Panc1 (cell line): ENCODE data around the gene NUP153. TPM values are rescaled to one million over a fixed set of nuclear protein-coding genes. Genes with fewer than 3 reads are reported as not detected.
A peak's percentile ranks its signal among the peaks of the same experiment; 100 is the strongest.

Experiments used
- ATAC-seq: fragments of 200-7000 bp; cut with Tn5 transposase; 2 replicates; pipeline ENCODE4 v1.9.1; 2020; ENCODE audit warnings: mild to moderate bottlenecking, moderate library complexity
- BruUV-seq: library from RNA; stranded (reverse); fragments of 400-500 nt; replicated peaks from 2 replicates; lab custom pipeline; 2021; lab: Mats Ljungman, UMichigan
- CTCF ChIA-PET: fragments of 300-600 bp; sonication (Branson Sonifier 250); formaldehyde crosslinking; loops from one replicate; lab custom pipeline; 2022; ENCODE audit warnings: antibody characterized with exemption; lab: Charles Lee
- POLR2A ChIA-PET: fragments of 300-600 bp; sonication (Branson Sonifier 250); formaldehyde crosslinking; loops from one replicate; lab custom pipeline; 2022; ENCODE audit warnings: antibody characterized with exemption; lab: Charles Lee
- DNase-seq: peaks from one replicate; pipeline ENCODE4 v3.0.0-alpha.2; 2010; ENCODE audit warnings: low read depth, low spot score
- H3K27ac ChIP-seq: 2 replicates; pipeline ENCODE4 v1.5.1; 2011; ENCODE audit warnings: mild to moderate bottlenecking, low read length, inconsistent platforms
- H3K27me3 ChIP-seq: fragments of 200-500 bp; sonication (Bioruptor generic); 2 replicates; pipeline ENCODE4 v1.6.0; 2014; ENCODE audit warnings: low read length, inconsistent platforms; ENCODE audit not compliant: control insufficient read depth, insufficient read depth
- H3K36me3 ChIP-seq: fragments of 200-500 bp; sonication (Bioruptor generic); 2 replicates; pipeline ENCODE4 v1.5.1; 2014; ENCODE audit warnings: inconsistent platforms, mild to moderate bottlenecking, low read length, moderate library complexity; ENCODE audit not compliant: control insufficient read depth, insufficient read depth
- H3K4me1 ChIP-seq: 2 replicates; pipeline ENCODE4 v1.5.1; 2011; ENCODE audit warnings: inconsistent platforms, mild to moderate bottlenecking, low read length, moderate library complexity; ENCODE audit not compliant: control insufficient read depth, insufficient read depth
- H3K4me3 ChIP-seq, 2 experiments: 2 replicates each; pipeline ENCODE4 v1.5.1; 2011 to 2012; ENCODE audit warnings: low read depth in 2 of 2, low read length in 2 of 2, mild to moderate bottlenecking in 2 of 2, inconsistent platforms in 1 of 2, moderate library complexity in 1 of 2
- H3K9me3 ChIP-seq: fragments of 200-500 bp; sonication (Bioruptor generic); 2 replicates; pipeline ENCODE4 v1.5.1; 2014; ENCODE audit warnings: low read depth, mild to moderate bottlenecking, inconsistent platforms, low read length, moderate library complexity; ENCODE audit not compliant: control insufficient read depth, insufficient read depth
- POLR2AphosphoS5 ChIP-seq: IDR thresholded peaks from 2 replicates; pipeline ENCODE4 v1.6.1; 2012; ENCODE audit warnings: mild to moderate bottlenecking, low read depth, low read length, moderate library complexity
- SIN3A ChIP-seq: IDR thresholded peaks from 2 replicates; pipeline ENCODE4 v1.6.1; 2012; ENCODE audit warnings: low read depth, mild to moderate bottlenecking, low read length, moderate library complexity, borderline replicate concordance; ENCODE audit not compliant: insufficient read depth
- TCF7L2 ChIP-seq: IDR thresholded peaks from 2 replicates; pipeline ENCODE4 v1.6.1; 2011; ENCODE audit warnings: mild to moderate bottlenecking, low read depth, low read length, inconsistent platforms
- in situ Hi-C: cut with HindIII; loops from 2 replicates; pipeline ENCODE4 v1.10.0; 2016; ENCODE audit warnings: low sequenced_read_pairs, low pct_unique_long_range_greater_than_20kb
- intact Hi-C: fragments of 100-400 bp; cut with micrococcal nuclease; formaldehyde crosslinking; loops from one replicate; pipeline ENCODE4 v1.10.0; 2022; ENCODE audit not compliant: unreplicated experiment
- total RNA-seq: library from RNA; stranded (reverse); gene quantifications from one replicate; pipeline ENCODE4 v1.2.1, GENCODE V29; 2021; ENCODE audit not compliant: unreplicated experiment
- TF ChIP-seq, protein P1 (sequence below): fragments of 450-650 bp; IDR thresholded peaks from 2 replicates; pipeline ENCODE4 v1.5.1; 2017; ENCODE audit warnings: mild to moderate bottlenecking
- TF ChIP-seq, protein P2 (sequence below), 2 experiments: IDR thresholded peaks; 2 replicates each; pipeline ENCODE4 v1.6.1; 2011 to 2012; ENCODE audit warnings: low read depth in 2 of 2, control low read depth in 1 of 2, low read length in 1 of 2, mild to moderate bottlenecking in 1 of 2, moderate library complexity in 1 of 2; ENCODE audit not compliant: insufficient read depth in 1 of 2

The NUP153 gene
- total RNA-seq, 1 experiment from 2014 or later: 62.0 TPM

DNA sequence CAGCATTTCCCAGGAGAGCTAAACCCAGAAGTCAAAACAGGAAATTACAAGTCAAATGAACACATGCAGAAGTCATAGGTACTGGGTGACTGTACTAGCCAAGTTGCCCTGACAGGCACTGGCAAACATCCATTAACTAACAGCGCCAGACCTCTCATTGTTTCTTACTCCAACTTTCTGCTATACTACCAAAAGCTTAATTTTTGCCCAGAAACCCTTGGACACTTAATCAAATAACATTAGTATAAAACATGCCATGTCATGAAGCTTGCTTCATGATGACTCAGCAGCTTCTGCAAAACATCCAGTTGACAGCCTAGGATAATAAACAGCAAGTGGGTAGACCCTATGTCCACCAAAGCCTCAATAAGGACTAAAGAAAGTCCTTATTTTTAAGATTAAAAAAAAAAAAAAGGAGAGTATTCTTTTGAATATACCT is 3.5 kb downstream of the NUP153 start:
- POLR2A ChIA-PET: no interaction called here
- no TSS peak for BruUV-seq
- no peaks in the 10 kb centered on the region; the same call in 1 of the 2 replicates for H3K36me3 ChIP-seq
- H3K4me3 ChIP-seq: peak overlapping the region in 1 of 2 experiments; percentile 88; a peak in 2 of 4 replicates
- TF ChIP-seq, protein P1, sequence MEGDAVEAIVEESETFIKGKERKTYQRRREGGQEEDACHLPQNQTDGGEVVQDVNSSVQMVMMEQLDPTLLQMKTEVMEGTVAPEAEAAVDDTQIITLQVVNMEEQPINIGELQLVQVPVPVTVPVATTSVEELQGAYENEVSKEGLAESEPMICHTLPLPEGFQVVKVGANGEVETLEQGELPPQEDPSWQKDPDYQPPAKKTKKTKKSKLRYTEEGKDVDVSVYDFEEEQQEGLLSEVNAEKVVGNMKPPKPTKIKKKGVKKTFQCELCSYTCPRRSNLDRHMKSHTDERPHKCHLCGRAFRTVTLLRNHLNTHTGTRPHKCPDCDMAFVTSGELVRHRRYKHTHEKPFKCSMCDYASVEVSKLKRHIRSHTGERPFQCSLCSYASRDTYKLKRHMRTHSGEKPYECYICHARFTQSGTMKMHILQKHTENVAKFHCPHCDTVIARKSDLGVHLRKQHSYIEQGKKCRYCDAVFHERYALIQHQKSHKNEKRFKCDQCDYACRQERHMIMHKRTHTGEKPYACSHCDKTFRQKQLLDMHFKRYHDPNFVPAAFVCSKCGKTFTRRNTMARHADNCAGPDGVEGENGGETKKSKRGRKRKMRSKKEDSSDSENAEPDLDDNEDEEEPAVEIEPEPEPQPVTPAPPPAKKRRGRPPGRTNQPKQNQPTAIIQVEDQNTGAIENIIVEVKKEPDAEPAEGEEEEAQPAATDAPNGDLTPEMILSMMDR: no peak
- no peak for TF ChIP-seq POLR2AphosphoS5
- TF ChIP-seq TCF7L2: no peak
- no peak for TF ChIP-seq SIN3A
- TF ChIP-seq, protein P2, sequence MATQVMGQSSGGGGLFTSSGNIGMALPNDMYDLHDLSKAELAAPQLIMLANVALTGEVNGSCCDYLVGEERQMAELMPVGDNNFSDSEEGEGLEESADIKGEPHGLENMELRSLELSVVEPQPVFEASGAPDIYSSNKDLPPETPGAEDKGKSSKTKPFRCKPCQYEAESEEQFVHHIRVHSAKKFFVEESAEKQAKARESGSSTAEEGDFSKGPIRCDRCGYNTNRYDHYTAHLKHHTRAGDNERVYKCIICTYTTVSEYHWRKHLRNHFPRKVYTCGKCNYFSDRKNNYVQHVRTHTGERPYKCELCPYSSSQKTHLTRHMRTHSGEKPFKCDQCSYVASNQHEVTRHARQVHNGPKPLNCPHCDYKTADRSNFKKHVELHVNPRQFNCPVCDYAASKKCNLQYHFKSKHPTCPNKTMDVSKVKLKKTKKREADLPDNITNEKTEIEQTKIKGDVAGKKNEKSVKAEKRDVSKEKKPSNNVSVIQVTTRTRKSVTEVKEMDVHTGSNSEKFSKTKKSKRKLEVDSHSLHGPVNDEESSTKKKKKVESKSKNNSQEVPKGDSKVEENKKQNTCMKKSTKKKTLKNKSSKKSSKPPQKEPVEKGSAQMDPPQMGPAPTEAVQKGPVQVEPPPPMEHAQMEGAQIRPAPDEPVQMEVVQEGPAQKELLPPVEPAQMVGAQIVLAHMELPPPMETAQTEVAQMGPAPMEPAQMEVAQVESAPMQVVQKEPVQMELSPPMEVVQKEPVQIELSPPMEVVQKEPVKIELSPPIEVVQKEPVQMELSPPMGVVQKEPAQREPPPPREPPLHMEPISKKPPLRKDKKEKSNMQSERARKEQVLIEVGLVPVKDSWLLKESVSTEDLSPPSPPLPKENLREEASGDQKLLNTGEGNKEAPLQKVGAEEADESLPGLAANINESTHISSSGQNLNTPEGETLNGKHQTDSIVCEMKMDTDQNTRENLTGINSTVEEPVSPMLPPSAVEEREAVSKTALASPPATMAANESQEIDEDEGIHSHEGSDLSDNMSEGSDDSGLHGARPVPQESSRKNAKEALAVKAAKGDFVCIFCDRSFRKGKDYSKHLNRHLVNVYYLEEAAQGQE (IDR thresholded peaks at IDR 0.05; ENCODE audit: insufficient read depth in 1 of 2, low read depth in 2 of 2, low read length in 1 of 2): no peak
- DNase-seq: no peak
- H3K9me3 ChIP-seq: no peaks in the 10 kb centered on the region
- CTCF ChIA-PET: no interaction called here
- H3K27ac ChIP-seq: peak overlapping the region; percentile 82
- no peaks in the 10 kb centered on the region for H3K27me3 ChIP-seq
- peaks cover 28% of the 10 kb centered on the region for H3K4me1 ChIP-seq
- no peak for ATAC-seq
- intact Hi-C loops: no loop called here
- in situ Hi-C loops: no loop called here

DNA sequence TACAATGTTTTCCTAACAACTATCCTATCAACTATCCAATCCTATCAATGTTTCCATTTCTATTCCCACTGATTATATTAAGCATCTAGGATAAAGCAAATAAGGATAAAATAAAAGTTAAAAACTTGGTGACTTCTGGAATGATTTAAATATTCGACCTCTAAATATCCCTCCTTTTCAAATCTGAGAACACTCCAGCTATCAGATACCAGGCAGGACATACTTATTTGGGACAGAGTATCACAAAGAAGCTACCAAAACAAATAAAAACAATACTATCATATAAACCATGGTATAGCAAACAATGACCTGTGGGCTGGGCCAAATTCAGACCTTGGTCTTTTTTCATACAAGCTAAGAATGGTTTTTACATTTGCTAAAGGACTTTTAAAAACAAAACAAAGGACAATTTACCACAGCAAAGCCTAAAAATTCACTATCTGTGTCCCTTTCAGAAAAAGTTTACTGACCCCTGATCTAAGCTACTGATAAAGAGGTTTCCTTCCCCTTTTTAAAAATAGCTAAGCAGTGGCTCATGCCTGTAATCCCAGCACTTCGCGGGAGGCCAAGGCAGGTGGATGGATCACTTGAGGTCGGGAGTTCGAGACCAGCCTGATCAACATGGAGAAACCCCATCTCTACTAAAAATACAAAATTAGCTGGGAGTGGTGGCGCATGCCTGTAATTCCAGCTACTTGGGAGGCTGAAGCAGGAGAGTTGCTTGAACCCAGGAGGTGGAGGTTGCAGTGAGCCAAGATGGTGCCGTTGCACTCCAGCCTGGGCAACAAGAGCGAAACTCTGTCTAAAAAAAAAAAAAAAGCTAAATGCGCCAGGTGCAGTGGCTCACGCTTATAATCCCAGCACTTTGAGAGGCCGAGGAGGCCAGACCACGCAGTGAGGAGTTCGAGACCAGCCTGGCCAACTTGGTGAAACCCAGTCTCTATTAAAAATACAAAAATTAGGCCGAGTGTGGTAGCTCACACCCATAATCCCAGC is 6.0 kb downstream of the NUP153 start:
- TSS peak; percentile 0 for BruUV-seq
- DNase-seq (no peak), ATAC-seq (no peak)
- no peaks in the 10 kb centered on the region for H3K9me3 ChIP-seq
- intact Hi-C loops (no loop called here), in situ Hi-C loops (no loop called here)
- no peak overlapping the region for H3K4me3 ChIP-seq
- no peaks in the 10 kb centered on the region; the same call in 1 of the 2 replicates for H3K36me3 ChIP-seq
- ChIA-PET CTCF (interaction anchor here (0.5 to 0.8 kb wide), 5 partner anchors 9 to 425 kb away, joined by 3 to 4 read pairs (median 3); no protein-coding TSS in a partner anchor), POLR2A (interaction anchor here (0.5 to 0.7 kb wide), 2 partner anchors 13 to 328 kb away, joined by 3 to 5 read pairs; no protein-coding TSS in a partner anchor)
- H3K27ac ChIP-seq: no peak overlapping the region
- no peaks in the 10 kb centered on the region for H3K27me3 ChIP-seq
- TF ChIP-seq TCF7L2: no peak
- TF ChIP-seq, protein P2 (IDR thresholded peaks at IDR 0.05; ENCODE audit: insufficient read depth in 1 of 2, low read depth in 2 of 2, low read length in 1 of 2): no peak
- no peak for TF ChIP-seq POLR2AphosphoS5
- TF ChIP-seq, protein P1: no peak
- TF ChIP-seq SIN3A: no peak
- H3K4me1 ChIP-seq: peaks cover 23% of the 10 kb centered on the region
